ENCODE results near the gene FAM240A. TPM values are rescaled to one million over a fixed set of nuclear protein-coding genes. Genes with fewer than 3 reads are reported as not detected.

The FAM240A gene
- total RNA-seq, 1 donor from 2014 or later = not detected

DNA sequence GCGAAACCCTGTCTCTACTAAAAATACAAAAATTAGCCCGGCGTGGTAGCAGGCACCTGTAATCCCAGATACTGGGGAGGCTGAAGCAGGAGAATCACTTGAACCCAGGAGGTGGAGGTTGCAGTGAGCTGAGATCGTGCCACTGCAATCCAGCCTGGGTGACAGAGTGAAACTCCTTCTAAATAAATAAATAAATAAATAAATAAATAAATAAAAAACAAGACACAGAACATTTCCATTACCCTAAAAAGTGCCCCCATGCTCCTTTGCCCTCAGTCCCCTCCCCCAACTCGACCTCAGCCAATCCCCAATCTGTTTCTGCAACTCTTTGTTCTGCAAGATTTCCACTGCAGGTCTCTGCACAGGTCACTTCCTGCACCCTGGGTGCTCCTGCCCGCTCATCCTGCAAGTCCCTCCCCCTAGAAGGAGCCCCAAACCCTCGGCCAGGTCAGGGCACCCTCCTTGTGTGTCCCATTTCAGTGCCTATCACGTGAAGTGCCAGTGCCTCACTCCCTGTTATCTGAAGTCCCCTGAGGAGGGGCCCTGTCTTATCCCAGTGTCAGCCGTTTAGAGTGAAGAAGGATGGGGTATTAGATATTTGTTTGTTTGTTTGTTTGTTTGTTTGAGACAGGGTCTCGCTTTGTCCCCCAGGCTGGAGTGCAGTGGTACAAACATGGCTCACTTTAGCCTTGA lies 1.1 kb downstream of the FAM240A start:
- Histone ChIP-seq H3K4me3 (ENCODE audit: low read depth, low read length) (no peak overlapping the region), H3K27me3 (ENCODE audit: control insufficient read depth, insufficient read depth, low read length) (peaks cover 6% of the 10 kb centered on the region), H3K36me3 (ENCODE audit: control insufficient read depth, insufficient read depth, low read length) (no peaks in the 10 kb centered on the region)
- TF ChIP-seq, protein P1, sequence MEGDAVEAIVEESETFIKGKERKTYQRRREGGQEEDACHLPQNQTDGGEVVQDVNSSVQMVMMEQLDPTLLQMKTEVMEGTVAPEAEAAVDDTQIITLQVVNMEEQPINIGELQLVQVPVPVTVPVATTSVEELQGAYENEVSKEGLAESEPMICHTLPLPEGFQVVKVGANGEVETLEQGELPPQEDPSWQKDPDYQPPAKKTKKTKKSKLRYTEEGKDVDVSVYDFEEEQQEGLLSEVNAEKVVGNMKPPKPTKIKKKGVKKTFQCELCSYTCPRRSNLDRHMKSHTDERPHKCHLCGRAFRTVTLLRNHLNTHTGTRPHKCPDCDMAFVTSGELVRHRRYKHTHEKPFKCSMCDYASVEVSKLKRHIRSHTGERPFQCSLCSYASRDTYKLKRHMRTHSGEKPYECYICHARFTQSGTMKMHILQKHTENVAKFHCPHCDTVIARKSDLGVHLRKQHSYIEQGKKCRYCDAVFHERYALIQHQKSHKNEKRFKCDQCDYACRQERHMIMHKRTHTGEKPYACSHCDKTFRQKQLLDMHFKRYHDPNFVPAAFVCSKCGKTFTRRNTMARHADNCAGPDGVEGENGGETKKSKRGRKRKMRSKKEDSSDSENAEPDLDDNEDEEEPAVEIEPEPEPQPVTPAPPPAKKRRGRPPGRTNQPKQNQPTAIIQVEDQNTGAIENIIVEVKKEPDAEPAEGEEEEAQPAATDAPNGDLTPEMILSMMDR (IDR thresholded peaks at IDR 0.05; ENCODE audit: insufficient read depth, low read length, severe bottlenecking) = no peak
- FAIRE-seq = no peak
- no peak for DNase-seq (ENCODE audit: low read depth)

DNA sequence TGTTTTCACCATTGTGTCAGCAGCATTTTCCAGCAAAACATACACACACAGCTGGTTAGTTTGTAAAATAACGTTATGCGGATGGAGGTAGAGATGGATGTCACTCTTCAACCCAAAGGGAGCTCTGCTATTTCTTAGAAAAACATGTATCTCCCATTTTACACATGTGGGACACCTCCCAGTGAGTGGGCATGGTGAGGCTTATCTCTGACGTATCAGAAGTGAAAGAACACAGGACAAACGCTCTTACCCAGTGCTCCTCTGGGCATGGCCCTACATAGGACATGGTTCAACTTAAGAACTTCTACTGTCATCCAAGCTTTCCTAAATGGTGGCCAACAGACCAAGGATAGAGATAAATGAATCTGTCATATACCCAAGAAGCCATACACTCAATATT lies 2.1 kb downstream of the FAM240A start:
- H3K36me3 ChIP-seq (ENCODE audit: control insufficient read depth, insufficient read depth, low read length) = no peaks in the 10 kb centered on the region
- TF ChIP-seq, protein P1 (IDR thresholded peaks at IDR 0.05; ENCODE audit: insufficient read depth, low read length, severe bottlenecking) = no peak
- H3K4me3 ChIP-seq (ENCODE audit: low read depth, low read length) = no peak overlapping the region
- FAIRE-seq = no peak
- DNase-seq (ENCODE audit: low read depth) = no peak
- H3K27me3 ChIP-seq (ENCODE audit: control insufficient read depth, insufficient read depth, low read length) = peaks cover 6% of the 10 kb centered on the region

DNA sequence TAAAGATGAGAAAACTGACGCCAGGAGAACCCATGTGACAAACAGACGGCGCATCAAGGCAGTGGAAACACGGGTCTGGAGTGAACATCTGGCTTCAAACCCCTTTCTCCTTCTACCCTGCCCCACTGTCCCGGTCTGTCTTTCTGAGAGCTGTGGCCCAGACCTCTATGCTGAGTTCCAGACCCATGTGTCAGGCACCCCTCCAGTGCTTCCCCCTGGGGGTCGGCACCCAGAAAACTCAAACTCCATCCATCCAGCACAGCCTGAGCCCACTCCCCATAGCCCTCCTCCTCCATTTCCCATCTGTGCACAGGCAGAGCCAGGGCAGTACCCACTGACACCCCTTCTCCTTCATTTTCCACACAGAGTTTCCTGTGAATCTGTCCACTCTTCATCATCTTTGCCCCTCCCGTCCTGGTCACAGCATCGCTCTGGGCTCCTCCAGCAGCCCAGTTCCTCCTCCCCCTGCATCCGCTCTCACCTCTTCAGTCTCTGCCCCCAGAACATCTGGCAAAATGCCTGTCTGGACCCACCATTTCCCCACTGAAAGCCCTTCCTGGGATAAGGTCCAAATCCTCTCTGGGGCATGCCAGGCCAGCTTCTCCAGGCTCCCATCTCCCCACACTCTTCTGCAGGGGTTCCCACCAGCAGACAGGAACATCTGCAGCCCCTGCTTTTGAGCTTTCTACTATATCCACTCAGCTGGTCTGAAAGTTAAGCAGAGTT lies 2.9 kb downstream of the FAM240A start:
- peaks cover 6% of the 10 kb centered on the region for H3K27me3 ChIP-seq (ENCODE audit: control insufficient read depth, insufficient read depth, low read length)
- no peaks in the 10 kb centered on the region for H3K36me3 ChIP-seq (ENCODE audit: control insufficient read depth, insufficient read depth, low read length)
- TF ChIP-seq, protein P1 (IDR thresholded peaks at IDR 0.05; ENCODE audit: insufficient read depth, low read length, severe bottlenecking) = no peak
- no peak overlapping the region for H3K4me3 ChIP-seq (ENCODE audit: low read depth, low read length)
- FAIRE-seq (no peak), DNase-seq (ENCODE audit: low read depth) (no peak)

DNA sequence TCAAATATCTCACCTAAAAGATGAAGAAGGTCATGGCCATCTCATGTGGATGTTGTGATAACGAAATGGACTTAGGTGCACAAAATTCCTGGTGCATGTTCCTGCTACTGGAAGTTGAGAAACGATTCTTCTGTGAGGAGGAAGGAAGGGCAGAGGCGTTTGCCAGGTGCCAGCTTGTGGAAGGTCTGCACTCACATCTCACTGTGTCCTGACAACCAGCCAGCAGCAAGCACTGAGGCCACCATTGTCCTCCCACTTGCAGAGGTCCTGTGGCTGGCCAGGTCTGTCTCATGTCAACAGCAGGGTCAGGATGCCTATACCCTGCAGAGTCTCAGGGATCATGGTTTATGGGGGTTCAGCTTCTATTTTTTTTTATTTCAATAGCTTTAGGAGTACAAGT lies 3.7 kb downstream of the FAM240A start:
- H3K4me3 ChIP-seq (ENCODE audit: low read depth, low read length) = no peak overlapping the region
- peaks cover 6% of the 10 kb centered on the region for H3K27me3 ChIP-seq (ENCODE audit: control insufficient read depth, insufficient read depth, low read length)
- TF ChIP-seq, protein P1 (IDR thresholded peaks at IDR 0.05; ENCODE audit: insufficient read depth, low read length, severe bottlenecking) = no peak
- DNase-seq (ENCODE audit: low read depth) = no peak
- FAIRE-seq = no peak
- H3K36me3 ChIP-seq (ENCODE audit: control insufficient read depth, insufficient read depth, low read length) = no peaks in the 10 kb centered on the region

DNA sequence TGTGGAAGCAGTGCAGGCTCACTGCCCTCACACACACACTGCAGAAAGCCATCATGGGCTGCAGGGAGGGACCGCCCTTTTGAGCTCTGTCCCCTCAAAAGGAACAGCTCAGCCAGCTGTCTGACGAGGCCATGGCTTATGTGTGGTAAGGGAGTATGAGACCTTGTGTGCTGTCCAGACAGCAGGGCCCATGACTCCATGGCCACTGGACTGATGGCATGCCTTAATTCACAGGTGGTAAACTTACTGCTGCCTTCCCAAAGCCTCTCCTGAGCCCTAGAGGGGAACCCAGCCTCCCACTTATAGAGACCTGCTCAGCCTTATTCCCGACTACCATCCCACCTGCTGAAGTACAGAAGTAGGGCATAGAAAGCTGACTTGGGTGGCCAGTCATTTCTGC lies 5.6 kb downstream of the FAM240A start:
- Histone ChIP-seq H3K36me3 (ENCODE audit: control insufficient read depth, insufficient read depth, low read length) (no peaks in the 10 kb centered on the region), H3K27me3 (ENCODE audit: control insufficient read depth, insufficient read depth, low read length) (peaks cover 2% of the 10 kb centered on the region), H3K4me3 (ENCODE audit: low read depth, low read length) (no peak overlapping the region)
- FAIRE-seq (peak; percentile 18), DNase-seq (ENCODE audit: low read depth) (no peak)
- TF ChIP-seq, protein P1 (IDR thresholded peaks at IDR 0.05; ENCODE audit: insufficient read depth, low read length, severe bottlenecking) = no peak
